Measurements from ENCODE around the gene VKORC1L1.
"Not testable (repeated sequence)": the region's sequence is repeated elsewhere in the genome, so short reads cannot be mapped to it uniquely, and the experiment has no call there.

VKORC1L1 gene

DNA sequence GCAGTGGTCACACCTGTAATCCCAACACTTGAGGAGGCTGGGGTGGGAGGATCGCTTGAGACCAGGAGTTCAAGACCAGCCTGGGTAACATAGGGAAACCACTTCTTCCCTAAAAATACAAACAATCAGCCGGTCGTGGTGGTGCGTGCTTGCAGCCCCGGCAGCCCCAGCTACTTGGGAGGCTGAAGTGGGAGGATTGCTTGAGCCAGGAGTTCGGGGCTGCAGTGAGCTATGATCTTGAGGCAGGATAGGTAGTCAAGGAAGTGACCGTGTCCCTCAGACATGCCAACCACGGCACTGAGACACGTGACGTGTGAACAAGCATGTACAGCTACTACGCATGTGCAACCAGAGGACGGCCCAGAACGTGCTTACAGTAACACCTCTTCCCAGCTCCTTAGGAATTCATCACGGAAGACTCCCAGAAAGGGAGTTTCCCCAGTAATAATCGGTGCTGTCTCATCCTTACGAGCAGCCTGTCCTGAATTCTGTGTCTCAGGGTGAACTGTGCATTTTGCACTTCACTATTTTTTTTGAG, 103.9 kb downstream of the VKORC1L1 start:
- no peak for DNase-seq

DNA sequence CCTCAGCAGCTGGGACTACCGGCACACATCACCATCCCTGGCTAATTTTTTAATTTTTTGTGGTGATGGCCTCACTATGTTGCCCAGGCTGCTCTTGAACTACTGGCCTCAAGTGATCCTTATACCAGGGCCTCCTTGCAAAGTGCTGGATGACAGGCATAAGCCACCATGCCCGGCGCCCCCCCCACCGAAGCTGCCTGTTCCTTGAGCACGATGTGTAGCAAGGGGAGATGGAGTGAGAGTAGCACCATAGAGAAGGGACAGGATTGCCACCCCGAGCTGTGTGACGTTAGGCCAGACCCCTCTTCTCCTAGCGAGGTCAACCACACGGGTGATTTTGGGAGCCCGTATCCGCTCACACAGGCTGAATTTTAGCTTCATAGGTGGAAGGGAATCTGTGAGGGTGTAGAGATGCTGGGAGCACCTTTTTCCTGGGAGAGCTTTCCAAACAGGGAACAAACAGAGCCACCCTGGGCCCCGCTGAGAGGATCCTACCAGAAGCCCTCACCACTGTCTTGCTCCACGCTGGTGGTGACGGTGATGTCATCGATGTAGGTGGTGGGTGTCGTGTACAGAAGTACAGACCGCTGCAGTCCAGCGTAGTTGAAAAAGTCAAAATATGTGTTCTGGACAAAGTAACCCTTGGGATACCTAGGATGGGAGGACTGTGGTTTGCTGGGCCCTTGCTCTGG, 106.2 kb downstream of the VKORC1L1 start:
- no peak for DNase-seq

DNA sequence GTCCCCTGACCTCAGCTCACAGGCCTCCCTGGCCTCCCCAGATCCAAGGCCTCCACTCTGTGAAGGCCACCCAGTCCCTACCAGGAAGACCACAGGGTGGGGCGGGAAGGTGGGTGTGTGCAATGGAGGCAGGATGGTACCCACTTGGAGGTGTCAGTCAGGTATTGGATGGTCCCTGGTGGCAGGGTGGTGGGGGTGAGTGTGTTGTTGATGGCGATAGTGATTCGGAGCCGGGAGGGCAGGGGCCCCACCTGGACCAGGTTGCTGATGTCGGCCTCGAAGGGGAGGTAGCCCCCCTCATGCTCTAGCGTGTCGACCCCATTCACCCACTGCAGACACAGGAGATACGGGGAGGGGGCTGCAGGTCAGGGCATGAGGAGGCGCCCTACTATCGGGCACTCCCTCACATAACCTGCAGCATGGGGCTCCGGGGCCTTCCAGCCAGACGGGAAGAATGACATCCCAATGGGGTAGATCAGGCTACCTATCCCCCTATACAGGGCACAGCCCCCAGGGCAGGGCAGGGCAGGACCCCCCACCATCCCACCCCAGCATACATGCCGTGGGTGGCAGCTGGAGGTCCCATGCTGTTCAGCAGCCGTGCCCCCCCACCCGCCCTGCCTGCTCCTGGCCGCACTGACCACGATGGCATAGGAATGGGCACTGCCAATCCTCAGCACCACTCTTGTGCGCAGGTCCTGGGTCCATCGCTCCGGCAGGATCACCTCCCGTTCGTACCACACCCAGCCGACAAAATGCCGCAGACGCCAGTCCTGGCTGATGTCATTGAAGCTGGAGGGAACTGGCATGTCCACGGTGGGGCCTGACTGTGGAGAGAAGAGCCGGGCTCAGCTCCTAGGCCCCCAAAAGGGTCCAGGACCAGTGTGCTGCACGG, 107.0 kb downstream of the VKORC1L1 start:
- no peak for DNase-seq

DNA sequence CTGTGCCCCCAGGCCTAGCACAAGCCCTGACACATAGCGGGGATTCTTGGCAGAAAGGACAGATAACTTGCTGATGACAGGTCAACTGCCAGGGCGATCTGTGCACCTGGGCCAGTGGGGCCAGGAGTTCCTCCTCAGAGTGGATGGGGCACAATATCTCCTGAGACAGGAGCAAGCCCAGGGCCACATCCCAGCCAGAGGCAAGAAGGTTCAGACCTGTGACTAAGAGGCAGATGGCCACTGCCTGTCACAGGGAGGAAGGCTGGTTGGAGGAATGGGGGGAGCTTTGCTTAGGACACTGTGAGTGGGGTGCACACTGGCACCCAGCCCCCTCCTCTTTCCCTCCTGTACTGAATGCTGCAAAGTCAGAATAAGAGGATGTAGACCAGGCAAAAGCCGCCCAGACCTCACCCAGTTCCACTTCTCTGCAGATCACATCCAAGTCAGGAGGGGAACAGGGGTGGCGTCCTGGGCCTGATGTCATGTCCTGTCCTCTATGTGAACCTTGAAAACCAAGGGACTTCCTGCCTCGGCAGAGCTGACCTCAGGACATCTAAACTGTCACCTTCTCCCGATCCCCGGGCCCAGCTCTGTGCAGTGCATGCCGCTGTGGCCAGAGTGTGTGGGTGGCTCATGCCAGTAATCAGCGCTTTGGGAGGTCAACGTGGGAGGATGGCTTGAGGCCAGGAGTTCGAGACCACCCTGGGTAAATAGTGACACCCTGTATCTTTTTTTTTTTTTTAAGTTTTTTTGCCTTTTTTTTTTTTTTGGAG, 107.8 kb downstream of the VKORC1L1 start:
- DNase-seq = peak in 9 of 56 donors; percentile 9 to 16 (median 10)

DNA sequence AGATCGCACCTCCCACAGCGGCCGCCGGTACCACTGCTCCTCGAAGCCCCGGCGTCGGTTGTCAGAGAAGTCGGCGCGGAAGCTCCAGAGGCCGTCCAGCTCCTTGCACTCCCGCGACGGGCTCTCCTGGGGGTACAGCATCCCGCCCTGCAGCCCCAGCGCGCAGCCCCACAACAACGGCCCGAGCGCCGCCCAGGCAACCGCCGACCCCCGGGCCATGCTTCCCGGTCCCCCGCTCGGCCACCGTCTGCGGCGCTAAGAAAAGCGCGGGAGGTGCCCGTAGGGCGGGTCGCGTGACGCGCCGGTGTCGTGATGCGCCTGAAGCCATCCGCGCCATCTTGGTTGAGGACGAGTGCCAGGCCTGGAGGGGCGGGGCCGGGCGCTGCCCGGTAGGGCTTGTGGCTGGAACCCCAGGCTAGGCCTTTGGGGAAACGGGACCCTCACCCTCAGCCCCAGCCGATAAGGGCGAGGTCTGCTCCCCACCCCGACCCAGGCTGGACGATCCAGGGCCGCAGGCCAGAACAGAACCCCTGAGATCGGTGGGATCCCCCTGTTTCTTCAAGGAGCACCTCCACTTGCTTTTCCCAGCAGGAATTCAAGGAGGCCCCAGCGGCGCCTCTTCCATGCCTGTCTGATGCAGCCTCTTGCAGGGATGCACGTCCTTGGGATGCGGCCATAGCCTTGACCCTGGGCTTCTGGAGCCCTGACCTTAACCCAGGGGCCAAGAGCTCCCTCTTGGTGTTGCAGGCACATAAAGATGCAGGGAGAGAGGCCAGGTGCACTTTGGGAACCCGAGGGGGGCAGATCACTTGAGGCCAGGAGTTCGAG, 109.3 kb downstream of the VKORC1L1 start, which contains the start of gene GUSB:
Gene GUSB, minus strand, starts transcription at position 249 of the 828 bp plus-strand sequence. Its CDS starts 30 bp downstream, at position 219.
- peak; percentile 41 to 95 (median 85) for DNase-seq

DNA sequence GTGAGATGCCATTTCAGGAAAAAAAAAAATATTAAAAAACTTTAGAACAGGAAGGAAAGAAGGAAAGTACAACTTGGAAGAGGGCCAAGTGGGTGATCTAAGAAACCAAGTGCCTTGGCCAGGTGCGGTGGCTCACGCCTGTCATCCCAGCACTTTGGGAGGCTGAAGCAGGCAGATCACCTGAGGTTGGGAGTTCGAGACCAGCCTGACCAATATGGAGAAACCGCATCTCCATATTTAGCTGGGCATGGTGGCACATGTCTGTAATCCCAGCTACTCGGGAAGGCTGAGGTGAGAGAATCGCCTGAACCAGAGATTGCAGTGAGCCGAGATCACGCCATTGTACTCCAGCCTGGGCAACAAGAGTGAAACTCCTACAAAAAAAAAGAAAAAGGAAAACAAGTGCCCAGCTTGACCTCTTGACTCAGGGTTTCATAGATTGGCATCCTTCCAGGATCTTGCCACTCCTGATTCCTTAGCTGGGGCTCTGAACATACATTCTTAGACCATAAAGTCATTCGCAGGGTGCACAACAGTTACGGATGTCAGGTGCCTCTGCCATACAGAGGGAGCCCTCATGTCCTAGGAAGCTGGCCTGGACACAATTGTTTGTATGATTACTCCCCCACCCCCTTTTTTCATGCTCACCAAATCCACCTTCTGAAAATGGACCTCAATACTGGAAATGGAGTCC, 111.2 kb downstream of the VKORC1L1 start:
- DNase-seq = no peak

DNA sequence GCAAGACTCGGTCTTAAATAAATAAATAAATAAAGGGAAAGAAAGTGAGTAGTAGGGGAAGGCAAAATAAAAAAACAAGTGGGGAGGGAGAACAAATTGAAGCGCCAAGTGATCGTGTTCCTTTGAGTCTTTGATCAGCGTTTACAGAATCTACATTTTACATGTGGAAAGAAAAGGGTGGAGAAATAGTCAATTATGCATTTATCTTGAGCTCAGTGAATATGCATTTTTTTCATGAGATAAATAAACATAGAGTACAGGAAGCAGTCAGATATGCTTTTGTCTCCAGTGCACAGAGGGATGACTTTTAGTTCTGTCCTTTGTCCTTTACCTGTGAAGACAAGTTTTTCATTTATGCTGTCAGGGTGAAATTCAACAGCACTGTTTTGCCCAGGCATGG, 115.2 kb downstream of the VKORC1L1 start:
- no peak for DNase-seq

DNA sequence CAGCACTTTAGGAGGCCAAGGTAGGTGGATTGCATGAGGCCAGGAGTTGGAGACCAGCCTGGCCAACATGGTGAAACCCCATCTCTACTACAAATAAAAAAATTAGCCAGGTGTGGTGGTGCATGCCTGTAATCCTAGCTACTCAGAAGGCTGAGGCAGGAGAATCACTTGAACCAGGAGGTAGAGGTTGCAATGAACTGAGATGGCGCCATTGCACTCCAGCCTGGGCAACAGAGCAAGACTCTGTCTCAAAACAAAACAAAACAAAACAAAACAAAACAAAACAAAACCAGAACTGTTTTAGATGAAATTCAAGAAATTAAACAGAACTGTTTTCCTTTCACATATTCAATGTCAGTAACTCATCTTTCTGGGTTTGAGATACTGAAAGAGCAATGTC, 115.6 kb downstream of the VKORC1L1 start:
- not testable (repeated sequence) for DNase-seq

DNA sequence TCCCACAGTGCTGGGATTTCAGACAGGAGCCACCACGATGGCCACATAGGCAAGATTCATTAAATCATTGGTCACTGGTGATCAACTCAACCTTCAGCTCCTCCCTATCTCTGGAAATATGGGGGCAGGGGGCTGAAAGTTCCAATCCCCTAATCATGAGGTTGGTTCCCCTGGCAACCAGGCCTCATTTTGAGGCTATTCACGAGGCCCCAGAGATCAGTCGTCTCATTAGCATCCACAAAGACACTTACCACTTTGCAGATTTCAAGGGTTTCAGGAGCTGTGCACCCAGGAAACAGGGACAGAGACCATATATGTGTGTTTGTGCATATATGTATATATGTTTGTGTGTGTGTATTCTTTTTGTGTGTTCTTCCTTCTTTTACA, 116.8 kb downstream of the VKORC1L1 start:
- DNase-seq = no peak

DNA sequence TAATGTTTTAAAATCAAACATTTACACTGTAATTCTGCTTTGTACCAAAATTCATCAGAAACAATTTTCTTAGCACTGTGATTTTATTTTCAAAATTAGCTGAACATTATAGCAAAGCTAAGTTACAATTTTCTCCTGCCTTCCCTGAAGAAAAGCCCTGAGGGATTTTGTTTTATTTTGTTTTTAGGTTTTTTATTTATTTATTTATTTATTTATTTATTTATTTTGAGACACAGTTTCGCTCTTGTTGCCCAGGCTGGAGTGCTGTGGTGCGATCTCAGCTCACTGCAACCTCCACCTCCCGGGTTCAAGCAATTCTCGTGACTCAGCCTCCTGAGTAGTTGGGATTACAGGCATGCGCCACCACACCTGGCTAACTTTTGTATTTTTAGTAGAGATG, 119.0 kb downstream of the VKORC1L1 start:
- not testable (repeated sequence) for DNase-seq

DNA sequence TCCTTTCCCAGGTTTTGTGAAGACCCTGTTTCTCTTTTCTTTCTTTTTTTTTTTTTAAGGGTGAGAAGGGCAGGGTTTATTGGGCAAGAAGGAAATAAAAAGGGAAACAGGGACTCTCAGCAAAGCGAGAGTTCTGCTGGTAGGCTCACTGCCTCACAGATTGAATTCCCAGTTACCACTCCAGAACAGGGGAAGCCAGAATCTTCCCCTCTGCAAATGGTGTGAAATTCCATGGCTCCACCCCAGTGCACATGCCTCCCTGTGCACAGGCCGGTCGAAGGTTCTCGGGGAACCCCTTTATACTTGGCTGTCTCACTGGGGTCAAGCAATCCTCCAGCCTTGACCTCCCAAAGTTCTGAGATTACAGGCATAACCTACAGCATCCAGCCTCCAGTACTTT, 119.7 kb downstream of the VKORC1L1 start:
- DNase-seq = no peak

DNA sequence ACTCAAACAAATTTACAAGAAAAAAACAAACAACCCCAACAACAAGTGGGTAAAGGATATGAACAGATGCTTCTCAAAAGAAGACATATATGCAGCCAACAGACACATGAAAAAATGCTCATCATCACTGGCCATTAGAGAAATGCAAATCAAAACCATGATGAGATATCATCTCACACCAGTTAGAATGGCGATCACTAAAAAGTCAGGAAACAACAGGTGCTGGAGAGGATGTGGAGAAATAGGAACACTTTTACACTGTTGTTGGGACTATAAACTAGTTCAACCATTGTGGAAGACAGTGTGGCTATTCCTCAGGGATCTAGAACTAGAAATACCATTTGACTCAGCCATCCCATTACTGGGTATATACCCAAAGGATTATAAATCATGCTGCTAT, 122.1 kb downstream of the VKORC1L1 start:
- DNase-seq = not testable (repeated sequence)

DNA sequence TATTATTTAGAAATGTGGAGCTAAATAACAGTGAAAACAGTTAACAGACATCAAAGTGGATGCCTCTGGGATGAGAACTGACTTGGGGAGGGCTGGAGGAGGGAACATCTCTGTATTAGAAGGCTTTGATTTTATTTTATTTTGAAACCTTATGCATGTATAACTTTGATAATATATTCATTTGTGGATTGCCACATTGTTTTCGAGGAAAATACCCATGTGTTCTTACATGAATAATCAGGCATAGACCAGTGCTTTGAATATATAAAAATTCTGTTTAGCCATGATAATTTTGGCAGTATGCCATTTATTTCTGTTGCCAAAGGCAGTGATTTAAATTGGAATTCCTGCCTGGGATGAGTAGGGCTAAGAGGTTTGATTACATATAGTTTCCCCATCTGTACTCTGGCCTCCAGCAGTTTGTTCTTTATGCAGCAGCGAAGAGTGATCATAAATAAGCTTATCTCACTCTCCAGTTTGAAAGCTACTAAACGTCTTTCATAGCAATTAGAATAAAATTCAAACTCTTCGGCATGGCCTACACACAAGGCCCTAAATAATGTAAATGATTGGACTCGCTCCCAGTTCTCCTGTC, 128.0 kb downstream of the VKORC1L1 start:
- not testable (repeated sequence) for DNase-seq

DNA sequence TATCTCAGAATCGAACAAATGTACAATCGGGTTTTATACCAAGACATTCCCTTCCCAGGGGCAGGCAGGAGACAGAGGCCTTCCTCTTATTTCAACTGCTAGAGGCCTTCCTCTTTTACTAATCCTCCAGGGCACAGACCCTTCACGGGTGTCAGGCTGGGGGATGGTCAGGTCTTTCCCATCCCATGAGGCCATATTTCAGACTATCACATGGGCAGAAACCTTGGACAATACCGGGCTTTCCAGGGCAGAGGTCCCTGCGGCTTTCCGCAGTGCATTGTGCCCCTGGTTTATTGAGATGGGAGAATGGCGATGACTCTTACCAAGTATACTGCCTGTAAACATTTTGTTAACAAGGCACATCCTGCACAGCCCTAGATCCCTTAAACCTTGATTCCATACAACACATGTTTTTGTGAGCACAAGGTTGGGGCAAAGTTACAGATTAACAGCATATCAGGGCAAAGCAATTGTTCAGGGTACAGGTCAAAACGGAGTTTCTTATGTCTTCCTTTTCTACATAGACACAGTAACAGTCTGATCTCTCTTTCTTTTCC, 132.3 kb downstream of the VKORC1L1 start:
- not testable (repeated sequence) for DNase-seq

DNA sequence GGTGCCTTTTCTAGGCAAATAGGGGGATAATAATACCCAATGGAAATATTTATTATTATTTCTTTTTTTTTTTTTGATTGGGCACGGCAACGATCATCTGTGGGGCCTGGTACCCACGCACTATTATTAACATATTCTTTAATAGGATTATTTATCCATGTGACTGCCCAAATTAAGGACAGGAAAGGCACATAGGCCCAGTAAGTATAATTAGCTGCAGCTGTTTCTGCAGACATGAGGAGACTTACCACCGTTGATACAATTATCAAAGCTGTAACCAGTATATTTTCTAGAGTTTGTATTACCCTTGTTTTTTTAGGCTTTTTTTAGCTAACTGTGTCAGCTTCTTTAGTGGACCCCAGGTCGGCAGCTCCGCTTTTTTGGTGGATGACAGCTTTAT, 134.4 kb downstream of the VKORC1L1 start:
- no peak for DNase-seq

Data from amygdala (tissue), 56 donors.